Gastrocnemius medialis (tissue), 4 donors: ENCODE measurements around the gene S100A16. TPM values are rescaled to one million over a fixed set of nuclear protein-coding genes. Genes with fewer than 3 reads are reported as not detected.

Source experiments
- ATAC-seq, 2 donors: fragments of 150-250 bp; one replicate each; pipeline ENCODE4 v1.9.1; 2016
- DNase-seq, 2 donors: peaks; one replicate each; pipeline ENCODE4 v3.0.0-alpha.2; 2019
- H3K27ac ChIP-seq, 4 donors: fragments of 200-600 bp; sonication (generic); 1 replicate in 1 of 4; 2 replicates in 3 of 4; pipeline ENCODE4 v1.5.1; 2016 to 2018; ENCODE audit warnings: mild to moderate bottlenecking in 2 of 4, moderate library complexity in 1 of 4
- H3K27me3 ChIP-seq, 3 donors: fragments of 200-600 bp; sonication (generic) in 2 of 3; 1 replicate in 1 of 3; 2 replicates in 2 of 3; pipeline versions ENCODE4 v1.5.1 to v1.6.0; 2016 to 2019; ENCODE audit warnings: mild to moderate bottlenecking in 1 of 3, moderate library complexity in 1 of 3
- H3K36me3 ChIP-seq, 2 donors: fragments of 200-600 bp; sonication (generic) in 1 of 2; one replicate each; pipeline ENCODE4 v1.5.1; 2017 to 2018
- H3K4me1 ChIP-seq, 2 donors: fragments of 200-600 bp; sonication (generic) in 1 of 2; one replicate each; pipeline ENCODE4 v1.5.1; 2016 to 2017; ENCODE audit warnings: mild to moderate bottlenecking in 2 of 2
- H3K4me3 ChIP-seq, 4 donors: fragments of 200-600 bp; sonication (generic) in 3 of 4; 1 replicate in 1 of 4; 2 replicates in 3 of 4; pipeline ENCODE4 v1.5.1; 2016 to 2019; ENCODE audit warnings: mild to moderate bottlenecking in 2 of 4
- H3K9me3 ChIP-seq, 3 donors: fragments of 200-600 bp; sonication (generic) in 2 of 3; 1 replicate in 1 of 3; 2 replicates in 2 of 3; pipeline ENCODE4 v1.5.1; 2016 to 2019
- POLR2A ChIP-seq, 2 donors: fragments of 450-650 bp; IDR thresholded peaks; one replicate each; pipeline ENCODE4 v1.6.1; 2017; ENCODE audit warnings: antibody characterized with exemption in 2 of 2, mild to moderate bottlenecking in 2 of 2, moderate library complexity in 2 of 2
- in situ Hi-C, 4 donors: fragments of 200-750 bp; cut with MboI; loops; one replicate each; pipeline versions ENCODE4 v1.15.0 to v1.8.0; 2017; ENCODE audit warnings: low sequenced_read_pairs in 4 of 4
- intact Hi-C: fragments of 100-400 bp; cut with DNase I; formaldehyde crosslinking; loops from one replicate; pipeline ENCODE4 v1.15.1; 2023; ENCODE audit warnings: low total_unique reads
- total RNA-seq, 4 donors: library from RNA; depleted of rRNA; stranded (reverse); fragments of >200 nt; gene quantifications; one replicate each; pipeline versions ENCODE4 v1.1.0 to v1.2.3, GENCODE V29; 2016
- TF ChIP-seq, protein P1 (sequence below), 5 experiments: fragments of 450-650 bp in 3 of 5; fragments of 200-600 bp in 2 of 5; sonication (generic) in 2 of 5; IDR thresholded peaks in 4 of 5; conservative IDR thresholded peaks in 1 of 5; 1 replicate in 4 of 5; 2 replicates in 1 of 5; pipeline ENCODE4 v1.5.1; 2016 to 2019; ENCODE audit warnings: antibody characterized with exemption in 5 of 5, mild to moderate bottlenecking in 3 of 5, moderate library complexity in 3 of 5

S100A16 gene
- total RNA-seq, 4 donors from 2014 or later: 21.5 to 52.1 (median 40.7) TPM

DNA sequence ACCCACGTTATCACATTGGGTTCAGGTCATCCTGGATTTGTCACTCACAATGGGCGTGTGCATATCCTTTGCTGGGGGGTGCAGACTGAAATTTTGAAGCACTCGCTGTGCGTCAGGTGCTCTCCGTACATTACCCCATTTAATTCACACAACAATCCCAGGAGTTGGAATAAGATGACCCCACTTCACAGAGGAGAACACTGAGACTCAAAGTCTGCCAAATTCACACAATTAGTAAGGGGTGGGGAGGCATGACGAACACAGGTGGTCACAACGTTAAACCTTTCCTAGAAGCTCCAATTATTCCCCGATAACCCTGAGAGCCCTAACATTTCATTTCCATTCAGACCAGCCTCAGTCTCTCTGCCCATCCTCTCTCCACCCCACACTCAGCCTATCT is 43.5 kb downstream of the S100A16 start:
- H3K27me3 ChIP-seq: no peaks in the 10 kb centered on the region
- H3K27ac ChIP-seq: no peak overlapping the region
- H3K4me1 ChIP-seq: peaks cover 34 to 51% of the 10 kb centered on the region in 2 donors
- TF ChIP-seq POLR2A (IDR thresholded peaks at IDR 0.05): no peak
- TF ChIP-seq, protein P1, sequence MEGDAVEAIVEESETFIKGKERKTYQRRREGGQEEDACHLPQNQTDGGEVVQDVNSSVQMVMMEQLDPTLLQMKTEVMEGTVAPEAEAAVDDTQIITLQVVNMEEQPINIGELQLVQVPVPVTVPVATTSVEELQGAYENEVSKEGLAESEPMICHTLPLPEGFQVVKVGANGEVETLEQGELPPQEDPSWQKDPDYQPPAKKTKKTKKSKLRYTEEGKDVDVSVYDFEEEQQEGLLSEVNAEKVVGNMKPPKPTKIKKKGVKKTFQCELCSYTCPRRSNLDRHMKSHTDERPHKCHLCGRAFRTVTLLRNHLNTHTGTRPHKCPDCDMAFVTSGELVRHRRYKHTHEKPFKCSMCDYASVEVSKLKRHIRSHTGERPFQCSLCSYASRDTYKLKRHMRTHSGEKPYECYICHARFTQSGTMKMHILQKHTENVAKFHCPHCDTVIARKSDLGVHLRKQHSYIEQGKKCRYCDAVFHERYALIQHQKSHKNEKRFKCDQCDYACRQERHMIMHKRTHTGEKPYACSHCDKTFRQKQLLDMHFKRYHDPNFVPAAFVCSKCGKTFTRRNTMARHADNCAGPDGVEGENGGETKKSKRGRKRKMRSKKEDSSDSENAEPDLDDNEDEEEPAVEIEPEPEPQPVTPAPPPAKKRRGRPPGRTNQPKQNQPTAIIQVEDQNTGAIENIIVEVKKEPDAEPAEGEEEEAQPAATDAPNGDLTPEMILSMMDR (IDR thresholded peaks at IDR 0.05 in 4 of 5, conservative IDR thresholded peaks at IDR 0.05 in 1 of 5): no peak
- in situ Hi-C loops (loop anchor here in 3 of 4 donors (5.0 to 10.0 kb wide), 2 partner anchors 37 to 55 kb away; no protein-coding TSS in a partner anchor), intact Hi-C loops (loop anchor here (5.0 to 10.0 kb wide), 3 partner anchors 103 to 418 kb away; partner anchors contain the start of genes ILF2, RAB13 and S100A9)
- H3K9me3 ChIP-seq: no peaks in the 10 kb centered on the region
- ATAC-seq: no peak
- DNase-seq: no peak
- no peaks in the 10 kb centered on the region for H3K36me3 ChIP-seq
- no peak overlapping the region for H3K4me3 ChIP-seq

- ATAC-seq (peak; percentile 28 to 37), DNase-seq (peak; percentile 78 to 91)
- in situ Hi-C loops (loop anchor here in 3 of 4 donors (5.0 to 10.0 kb wide), 2 partner anchors 36 to 54 kb away; no protein-coding TSS in a partner anchor), intact Hi-C loops (loop anchor here (1.0 to 10.0 kb wide), 5 partner anchors 35 to 419 kb away; partner anchors contain the start of genes ILF2, RAB13 and S100A9)
- no peaks in the 10 kb centered on the region for H3K9me3 ChIP-seq
- H3K27ac ChIP-seq: peak overlapping the region; percentile 87 to 94 (median 92)
- peaks cover 34 to 51% of the 10 kb centered on the region in 2 donors for H3K4me1 ChIP-seq
- no peaks in the 10 kb centered on the region for H3K27me3 ChIP-seq
- no peaks in the 10 kb centered on the region for H3K36me3 ChIP-seq
- TF ChIP-seq, protein P1 (IDR thresholded peaks at IDR 0.05 in 4 of 5, conservative IDR thresholded peaks at IDR 0.05 in 1 of 5): peak; percentile 97 to 100 (median 99)
- no peak for TF ChIP-seq POLR2A (IDR thresholded peaks at IDR 0.05)
- peak overlapping the region; percentile 28 to 52 (median 40) for H3K4me3 ChIP-seq
Measured at GRCh38 chr1:153568367-153569099, 44.4 kb downstream of the S100A16 start.

DNA sequence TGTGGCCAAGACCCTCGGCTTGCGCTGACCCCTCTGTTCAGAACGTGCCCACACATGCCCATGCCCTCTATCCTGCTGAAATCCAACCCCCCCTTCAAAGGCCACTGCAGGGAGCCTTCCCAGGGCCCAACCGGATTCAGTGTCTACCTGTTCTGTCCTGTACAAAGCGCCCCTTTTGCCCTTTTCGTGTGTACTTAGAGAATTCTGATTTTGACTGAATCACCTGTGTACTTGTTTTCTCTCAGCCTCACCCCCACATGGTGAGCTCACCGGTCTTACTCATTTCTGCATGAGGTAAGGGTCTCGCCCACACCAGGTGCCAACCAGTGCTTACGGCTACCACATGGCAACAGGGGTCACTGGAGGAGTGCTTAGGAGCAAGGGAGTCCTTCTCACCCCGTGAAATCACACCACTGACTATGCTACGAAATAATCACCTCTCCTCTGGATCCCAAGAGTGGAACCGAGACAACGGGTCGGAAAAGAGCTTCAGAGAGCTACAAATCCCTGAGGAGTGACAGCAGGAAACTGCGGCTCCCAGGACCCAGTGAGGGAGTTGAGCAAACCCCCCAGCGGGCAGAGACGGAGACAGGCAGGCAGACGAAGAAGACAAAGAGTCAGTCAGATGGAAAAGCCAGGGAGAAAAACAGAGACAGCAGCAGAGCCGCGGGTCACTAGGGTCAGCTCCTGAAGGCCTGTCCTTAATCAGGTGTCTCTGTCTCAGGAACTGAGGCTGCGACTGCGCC is 45.1 kb downstream of the S100A16 start:
- intact Hi-C loops: loop anchor here (1.0 to 10.0 kb wide), 5 partner anchors 34 to 420 kb away; partner anchors contain the start of genes ILF2, RAB13 and S100A9
- TF ChIP-seq POLR2A (IDR thresholded peaks at IDR 0.05): no peak
- TF ChIP-seq, protein P1 (IDR thresholded peaks at IDR 0.05 in 4 of 5, conservative IDR thresholded peaks at IDR 0.05 in 1 of 5): no peak
- peak overlapping the region; percentile 87 to 94 (median 92) for H3K27ac ChIP-seq
- H3K4me3 ChIP-seq: peak overlapping the region; percentile 28 to 52 (median 40)
- H3K27me3 ChIP-seq: no peaks in the 10 kb centered on the region
- H3K36me3 ChIP-seq: no peaks in the 10 kb centered on the region
- H3K4me1 ChIP-seq: peaks cover 34 to 46% of the 10 kb centered on the region in 2 donors
- DNase-seq (no peak), ATAC-seq (no peak)
- no peaks in the 10 kb centered on the region for H3K9me3 ChIP-seq
- in situ Hi-C loops: loop anchor here in 3 of 4 donors (5.0 to 10.0 kb wide), 2 partner anchors 35 to 53 kb away; no protein-coding TSS in a partner anchor

- Histone ChIP-seq H3K27ac (peak overlapping the region; percentile 87 to 94 (median 92)), H3K36me3 (no peaks in the 10 kb centered on the region), H3K9me3 (no peaks in the 10 kb centered on the region), H3K4me3 (peak overlapping the region in 1 of 4 donors; percentile 8), H3K4me1 (peaks cover 27 to 38% of the 10 kb centered on the region in 2 donors), H3K27me3 (no peaks in the 10 kb centered on the region)
- intact Hi-C loops (loop anchor here (1.0 to 10.0 kb wide), 5 partner anchors 76 to 421 kb away; partner anchors contain the start of genes ILF2, RAB13 and S100A9), in situ Hi-C loops (loop anchor here in 3 of 4 donors (5.0 to 10.0 kb wide), 2 partner anchors 34 to 52 kb away; no protein-coding TSS in a partner anchor)
- peak; percentile 48 to 53 for TF ChIP-seq POLR2A (IDR thresholded peaks at IDR 0.05)
- TF ChIP-seq, protein P1 (IDR thresholded peaks at IDR 0.05 in 4 of 5, conservative IDR thresholded peaks at IDR 0.05 in 1 of 5): no peak
- DNase-seq (peak; percentile 98 to 100), ATAC-seq (peak; percentile 78 to 84)
Measured at GRCh38 chr1:153566414-153567371, 46.2 kb downstream of the S100A16 start.
